Brain microvascular endothelial cell (primary cell): ENCODE measurements around the gene CILP2.

Experiments
- DNase-seq: peaks from one replicate; pipeline ENCODE4 v3.0.0-alpha.2; 2020
- H3K27ac ChIP-seq: fragments of 250-450 bp; sonication (Bioruptor Pico); 2 replicates; pipeline ENCODE4 v1.5.1; 2020; ENCODE audit warnings: mild to moderate bottlenecking, moderate library complexity
- H3K27me3 ChIP-seq: fragments of 250-450 bp; sonication (Bioruptor Pico); replicated peaks from 2 replicates; pipeline ENCODE4 v1.5.1; 2020; ENCODE audit warnings: mild to moderate bottlenecking
- H3K36me3 ChIP-seq: fragments of 250-450 bp; sonication (Bioruptor Pico); replicated peaks from 2 replicates; pipeline ENCODE4 v1.5.1; 2020; ENCODE audit warnings: mild to moderate bottlenecking
- H3K4me3 ChIP-seq: 2 replicates; pipeline ENCODE4 v1.5.1; 2011; ENCODE audit warnings: low read depth, mild to moderate bottlenecking, control low read depth, low read length, moderate library complexity
- CTCF ChIP-seq: IDR thresholded peaks from 2 replicates; pipeline ENCODE4 v1.5.1; 2011; ENCODE audit warnings: low read depth, mild to moderate bottlenecking, moderate library complexity, low read length, control low read depth, inconsistent platforms; ENCODE audit errors: missing control alignments
- in situ Hi-C: cut with HindIII; loops from 2 replicates; pipeline ENCODE4 v1.10.0; 2017; ENCODE audit warnings: low sequenced_read_pairs, low pct_ligation_motif_present

Gene CILP2

DNA sequence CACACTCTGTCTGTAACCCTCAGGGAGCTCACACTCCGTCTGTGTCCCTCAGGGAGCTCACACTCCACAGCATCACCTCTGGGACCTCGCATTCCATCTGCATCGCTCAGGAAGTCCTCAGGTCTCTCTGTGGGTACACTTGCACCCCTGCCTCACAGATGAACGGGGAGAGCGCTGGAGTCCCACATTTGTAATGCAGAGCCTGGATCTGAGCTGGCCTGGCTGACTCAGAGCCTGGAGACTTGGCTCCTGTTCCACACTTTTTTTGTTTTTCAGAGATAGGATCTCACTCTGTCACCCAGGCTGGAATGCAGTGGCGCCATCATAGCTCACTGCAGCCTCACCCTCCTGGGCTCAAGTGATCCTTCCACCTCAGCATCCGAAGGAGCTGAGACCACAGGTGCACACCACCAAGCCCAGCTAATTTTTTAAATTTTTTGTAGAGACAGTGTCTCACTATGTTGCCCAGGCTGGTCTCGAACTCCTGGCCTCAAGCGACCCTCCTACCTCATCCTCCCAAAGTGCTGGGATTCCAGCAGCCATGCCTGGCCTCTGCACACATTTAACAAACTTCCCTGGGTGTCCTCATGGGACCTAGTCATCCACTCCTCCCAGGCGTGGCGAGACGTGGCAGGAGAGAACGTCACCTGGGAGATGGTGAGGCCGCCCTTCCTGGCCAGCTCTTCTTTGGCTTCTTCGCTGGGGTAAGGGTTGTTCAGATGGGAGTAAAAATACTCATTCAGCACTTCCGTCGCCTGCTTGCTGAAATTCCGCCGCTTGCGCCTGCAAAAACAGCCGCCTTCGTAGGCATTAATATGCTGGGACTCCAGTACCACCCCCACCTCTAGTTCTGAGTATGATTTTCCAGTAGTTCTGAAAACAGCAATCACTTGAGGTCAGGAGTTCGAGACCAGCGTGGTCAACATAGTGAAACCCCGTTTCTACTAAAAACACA, 31.0 kb downstream of the CILP2 start:
- in situ Hi-C loops = no loop called here
- peak; percentile 64 for DNase-seq
- TF ChIP-seq CTCF = no peak
- H3K27ac ChIP-seq = no peak overlapping the region
- no peaks in the 10 kb centered on the region for H3K36me3 ChIP-seq
- no peaks in the 10 kb centered on the region for H3K27me3 ChIP-seq
- H3K4me3 ChIP-seq = no peak overlapping the region

- Histone ChIP-seq H3K27me3 (no peaks in the 10 kb centered on the region), H3K36me3 (no peaks in the 10 kb centered on the region), H3K4me3 (no peak overlapping the region), H3K27ac (no peak overlapping the region)
- in situ Hi-C loops = no loop called here
- TF ChIP-seq CTCF = no peak
- no peak for DNase-seq
Measured at GRCh38 chr19:19570571-19570970, 32.5 kb downstream of the CILP2 start.

DNA sequence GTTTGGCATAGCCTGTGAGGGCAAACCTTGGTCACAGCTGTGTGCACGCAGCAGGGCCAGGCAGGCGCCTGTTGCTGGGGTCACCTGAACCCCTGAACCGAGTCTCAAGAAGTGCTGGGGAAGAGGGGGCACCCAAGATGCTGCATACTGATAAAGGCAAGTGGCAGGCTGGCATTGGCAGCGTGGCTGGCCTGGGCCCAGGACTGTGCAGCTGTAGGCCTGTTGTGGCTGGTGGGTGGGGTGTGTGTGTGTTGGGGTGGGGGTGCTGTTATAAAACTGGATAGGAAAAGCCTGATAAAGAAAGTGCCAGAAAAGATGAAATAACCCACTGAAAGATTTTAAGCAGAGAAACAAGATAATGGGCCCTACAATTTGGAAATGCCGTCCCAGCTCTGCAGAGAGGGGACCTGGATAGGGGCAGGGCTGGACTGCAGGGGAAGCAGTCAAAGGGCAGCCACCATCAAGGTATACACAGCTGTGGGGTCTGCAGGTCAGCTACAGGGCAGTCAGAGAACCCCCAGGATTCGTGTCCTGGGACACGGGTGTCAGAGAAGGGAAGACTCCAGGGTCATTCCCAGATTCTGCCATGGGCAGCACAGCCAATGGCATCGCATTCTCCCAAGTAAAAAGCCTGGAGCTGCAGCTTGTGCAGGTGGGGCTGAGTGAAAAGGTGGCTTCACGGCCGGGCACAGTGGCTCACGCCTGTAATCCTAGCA, 33.2 kb downstream of the CILP2 start:
- no peak for TF ChIP-seq CTCF
- in situ Hi-C loops = no loop called here

DNA sequence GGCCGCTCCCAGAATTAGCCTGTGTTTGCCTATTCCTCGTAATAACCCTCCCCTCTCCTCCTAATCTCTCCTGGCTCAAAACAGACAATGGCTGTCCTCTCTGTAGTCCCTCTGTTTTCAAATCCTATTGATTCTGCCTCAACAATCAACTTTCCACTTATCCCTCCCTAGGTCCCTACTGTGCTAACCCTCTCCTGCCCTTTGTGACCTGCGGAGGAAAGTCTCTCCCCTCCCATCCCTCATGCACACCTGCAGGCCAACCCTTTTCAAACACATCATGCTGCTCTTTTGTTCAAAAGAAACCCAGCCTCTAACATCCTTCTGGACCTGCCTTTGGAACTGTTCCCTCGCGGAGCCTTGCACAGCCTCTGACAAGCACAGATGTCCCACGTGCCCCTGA, 37.3 kb downstream of the CILP2 start:
- no peak overlapping the region for H3K4me3 ChIP-seq
- no peak for TF ChIP-seq CTCF
- H3K27me3 ChIP-seq = no peaks in the 10 kb centered on the region
- H3K36me3 ChIP-seq = no peaks in the 10 kb centered on the region
- no peak overlapping the region for H3K27ac ChIP-seq
- in situ Hi-C loops = no loop called here
- DNase-seq = no peak

More for the DNA sequence above, 33.2 kb downstream of the CILP2 start:
- DNase-seq = no peak
- Histone ChIP-seq H3K27ac (no peak overlapping the region), H3K36me3 (no peaks in the 10 kb centered on the region), H3K4me3 (no peak overlapping the region), H3K27me3 (no peaks in the 10 kb centered on the region)

DNA sequence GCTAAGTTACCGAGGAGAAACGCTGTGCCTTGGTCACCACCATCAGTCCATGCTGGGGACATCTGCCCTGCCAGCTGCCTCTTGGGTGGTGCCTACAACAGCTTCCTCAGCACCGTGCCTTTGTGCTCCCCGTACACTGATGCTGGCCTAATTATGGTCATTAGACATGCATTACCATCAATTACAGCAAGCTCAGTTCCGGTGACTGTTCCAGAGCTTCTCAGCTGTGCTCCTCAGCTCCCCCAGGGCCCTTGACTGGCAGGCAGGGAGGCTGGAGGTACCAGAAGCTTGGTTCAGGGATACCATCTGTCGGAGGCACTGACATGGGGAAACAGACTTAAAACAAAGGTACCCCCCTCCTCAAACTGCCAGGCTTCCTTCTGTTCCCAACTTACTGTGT, 40.2 kb downstream of the CILP2 start:
- in situ Hi-C loops = no loop called here
- no peak for TF ChIP-seq CTCF
- H3K36me3 ChIP-seq = no peaks in the 10 kb centered on the region
- H3K27me3 ChIP-seq = no peaks in the 10 kb centered on the region
- H3K4me3 ChIP-seq = no peak overlapping the region
- H3K27ac ChIP-seq = no peak overlapping the region
- DNase-seq = no peak
